Activated CD4-positive, alpha-beta T cell treated with anti-CD3 and anti-CD28 coated beads for 4 hours (primary cell): ENCODE measurements around the gene TRAF5.
"Not testable (repeated sequence)": the region's sequence is repeated elsewhere in the genome, so short reads cannot be mapped to it uniquely, and the experiment has no call there.

Experiments used
- DNase-seq, 2 donors: peaks; one replicate each; pipeline ENCODE4 v3.0.0-alpha.2; 2020

Gene TRAF5

DNA sequence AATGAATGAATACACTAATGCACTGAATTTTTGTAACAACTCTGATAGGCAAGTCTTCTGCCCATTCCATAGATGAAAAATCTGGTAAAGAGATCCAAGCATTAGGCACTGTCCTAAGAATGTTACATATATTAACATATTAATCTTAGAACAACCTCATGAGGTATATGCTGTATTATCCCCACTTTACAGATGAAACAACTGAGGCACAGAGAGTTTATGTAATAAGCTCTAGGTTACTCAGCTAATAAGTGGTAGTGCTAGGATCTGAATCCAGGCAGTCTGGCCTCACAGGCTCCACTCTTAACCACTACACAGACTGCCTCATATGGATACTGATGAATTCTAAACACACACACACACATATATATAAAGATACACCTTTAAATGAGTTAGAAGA lies 52.8 kb downstream of the TRAF5 start:
- DNase-seq, result no peak

DNA sequence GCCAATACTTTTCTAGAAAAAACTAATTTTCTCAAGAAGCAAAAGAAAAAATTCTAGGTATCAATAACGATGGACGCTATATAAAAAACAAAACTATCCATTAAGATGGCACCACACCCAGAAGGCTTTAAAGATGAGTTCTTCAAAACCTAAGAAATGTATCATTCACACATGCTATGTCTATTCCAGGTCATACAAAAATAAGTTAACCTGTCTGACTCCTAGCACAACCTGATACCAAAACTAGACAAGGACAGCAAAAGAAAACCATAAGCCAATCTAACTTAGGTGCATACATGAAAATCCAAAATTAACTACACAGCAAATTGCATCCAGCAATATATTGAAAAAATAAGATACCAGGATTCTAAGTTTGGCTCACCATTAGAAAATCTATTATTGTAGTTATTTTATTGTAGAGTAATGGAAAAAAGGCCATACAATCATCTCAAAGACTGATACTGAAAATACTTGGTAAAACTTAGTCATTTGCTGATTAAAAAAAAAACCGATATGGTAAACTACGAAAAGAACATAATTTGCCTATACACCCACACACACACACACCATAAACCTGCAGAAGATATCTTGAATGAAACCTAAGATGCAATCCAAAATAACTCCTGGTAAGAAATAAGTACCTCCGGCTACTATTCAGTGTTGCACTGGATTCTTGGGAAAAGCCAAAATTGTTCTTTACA lies 55.0 kb downstream of the TRAF5 start:
- DNase-seq, result no peak

DNA sequence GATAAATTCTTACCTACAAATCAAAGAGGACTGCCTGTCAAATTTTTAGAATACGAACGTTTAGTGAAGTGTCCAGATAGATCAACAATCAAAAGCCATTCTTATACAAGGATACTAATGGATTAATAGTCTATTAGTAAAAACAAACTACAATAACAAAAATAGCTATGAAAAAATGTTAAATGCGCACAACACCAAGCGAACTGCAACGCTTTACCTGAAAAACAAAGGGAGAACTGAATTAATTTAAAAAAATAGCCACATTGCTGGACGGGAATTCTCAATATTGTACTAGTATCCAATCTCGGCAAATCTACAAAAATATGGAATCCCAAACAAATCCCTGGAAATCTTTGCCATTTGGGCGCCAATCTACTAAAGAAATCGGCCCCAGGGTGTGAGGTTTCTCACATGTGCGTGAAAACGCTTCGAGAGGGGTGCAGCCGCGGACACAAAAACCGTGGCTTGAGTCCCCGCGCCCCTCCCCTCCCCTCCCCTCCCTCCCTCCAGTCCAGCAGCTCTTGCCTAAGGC lies 55.6 kb downstream of the TRAF5 start:
- no peak for DNase-seq

DNA sequence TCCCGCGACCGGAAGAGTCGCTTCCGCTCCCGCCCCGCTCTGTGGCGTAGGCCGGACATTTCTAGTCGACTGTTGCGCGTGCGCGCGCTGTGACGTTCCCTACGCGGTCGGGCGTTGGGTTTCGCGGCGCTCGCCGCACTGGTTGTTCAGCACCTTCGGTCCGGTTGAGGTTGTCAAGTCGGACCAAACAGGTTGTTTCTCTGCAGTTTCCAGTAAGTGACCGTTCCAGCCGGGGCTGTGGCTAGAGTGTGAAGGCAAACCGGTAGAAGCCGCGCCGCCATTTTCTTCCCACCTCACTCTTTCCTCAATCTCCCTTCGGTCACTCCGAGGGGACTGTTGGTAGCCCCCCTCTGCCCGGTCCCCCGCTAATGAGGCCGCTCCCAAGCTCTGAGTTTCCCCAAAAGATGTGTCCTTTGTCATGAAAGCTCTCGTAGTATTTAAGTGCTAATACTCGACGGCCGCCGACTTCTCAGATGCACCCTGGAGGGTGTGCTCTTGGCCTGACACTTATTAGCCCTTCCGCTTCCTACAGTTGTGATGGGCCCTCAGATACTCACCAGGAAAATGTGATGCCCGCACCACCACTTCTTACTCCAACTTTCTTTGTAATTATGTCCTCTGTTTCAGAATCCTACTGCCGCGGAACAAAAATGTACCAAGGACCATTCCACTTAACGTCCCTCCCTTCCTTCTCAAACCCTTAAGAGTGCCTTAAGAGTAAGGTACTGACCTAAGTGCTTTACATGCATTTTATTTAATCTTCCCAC lies 56.3 kb downstream of the TRAF5 start:
- peak; percentile 73 to 79 for DNase-seq

DNA sequence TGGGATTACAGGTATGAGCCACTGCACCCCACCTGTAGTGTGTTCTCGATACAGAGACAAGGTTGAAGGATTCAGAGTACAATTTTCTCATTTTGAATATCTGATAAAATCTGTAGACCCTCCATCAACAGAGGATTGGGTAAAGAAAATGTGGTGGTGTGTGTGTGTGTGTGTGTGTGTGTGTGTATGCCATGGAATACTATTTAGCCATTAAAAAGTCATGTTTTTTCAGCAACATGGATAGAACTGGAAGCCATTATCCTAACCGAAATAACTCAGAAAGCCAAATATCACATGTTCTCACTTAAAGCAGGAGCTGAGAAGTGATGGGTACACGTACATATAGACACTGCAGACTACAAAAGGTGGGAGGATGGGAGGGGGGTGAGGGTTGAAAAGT lies 57.9 kb downstream of the TRAF5 start:
- no peak for DNase-seq

DNA sequence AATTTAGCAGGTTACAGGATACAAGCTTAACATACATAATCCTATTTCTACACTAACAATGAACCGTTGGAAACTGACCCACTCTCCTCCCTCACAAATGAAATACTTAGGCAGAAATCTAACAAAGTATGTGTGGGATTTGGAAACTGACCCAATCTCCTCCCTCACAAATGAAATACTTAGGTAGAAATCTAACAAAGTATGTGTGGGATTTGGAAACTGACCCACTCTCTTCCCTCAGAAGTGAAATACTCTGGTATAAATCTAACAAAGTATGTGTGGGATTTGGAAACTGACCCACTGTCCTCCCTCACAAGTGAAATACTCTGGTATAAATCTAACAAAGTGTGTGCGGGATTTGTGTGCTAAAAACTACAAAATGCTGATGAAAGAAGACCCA lies 60.3 kb downstream of the TRAF5 start:
- DNase-seq, result no peak

DNA sequence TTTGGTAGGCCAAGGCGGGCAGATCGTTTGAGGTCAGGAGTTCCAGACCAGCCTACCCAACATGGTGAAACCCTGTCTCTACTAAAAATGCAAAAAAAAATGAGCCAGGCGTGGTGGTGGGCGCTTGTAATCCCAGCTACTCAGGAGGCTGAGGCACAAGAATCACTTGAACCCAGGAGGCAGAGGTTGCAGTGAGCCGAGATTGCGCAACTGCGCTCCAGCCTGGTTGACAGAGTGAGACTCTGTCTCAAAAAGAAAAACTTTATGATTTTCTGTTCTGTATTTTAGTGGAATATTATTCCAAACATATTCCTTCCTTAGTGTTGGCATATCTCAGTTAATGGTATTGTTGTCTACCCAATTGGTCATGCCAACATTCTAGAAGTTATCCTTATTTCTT lies 64.2 kb downstream of the TRAF5 start:
- DNase-seq, result not testable (repeated sequence)

DNA sequence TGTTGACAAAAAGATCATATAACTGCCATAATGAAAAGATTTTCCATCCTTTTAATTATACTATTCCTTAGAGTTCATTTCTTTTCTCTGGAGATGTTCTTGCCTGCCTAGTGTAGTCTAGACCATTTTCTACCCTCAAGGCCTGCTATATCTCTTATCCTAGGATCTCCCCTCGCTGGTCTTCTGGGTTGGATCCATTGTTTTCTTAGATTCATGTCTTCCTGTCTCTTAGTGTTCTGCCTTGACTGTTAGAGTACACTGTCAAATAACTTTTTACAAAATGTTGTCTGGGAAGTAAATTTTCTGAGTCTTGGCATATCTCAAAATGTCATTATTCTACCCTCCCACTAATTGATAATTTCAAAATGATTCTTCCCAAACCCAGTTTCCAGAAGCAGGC lies 66.6 kb downstream of the TRAF5 start:
- no peak for DNase-seq

DNA sequence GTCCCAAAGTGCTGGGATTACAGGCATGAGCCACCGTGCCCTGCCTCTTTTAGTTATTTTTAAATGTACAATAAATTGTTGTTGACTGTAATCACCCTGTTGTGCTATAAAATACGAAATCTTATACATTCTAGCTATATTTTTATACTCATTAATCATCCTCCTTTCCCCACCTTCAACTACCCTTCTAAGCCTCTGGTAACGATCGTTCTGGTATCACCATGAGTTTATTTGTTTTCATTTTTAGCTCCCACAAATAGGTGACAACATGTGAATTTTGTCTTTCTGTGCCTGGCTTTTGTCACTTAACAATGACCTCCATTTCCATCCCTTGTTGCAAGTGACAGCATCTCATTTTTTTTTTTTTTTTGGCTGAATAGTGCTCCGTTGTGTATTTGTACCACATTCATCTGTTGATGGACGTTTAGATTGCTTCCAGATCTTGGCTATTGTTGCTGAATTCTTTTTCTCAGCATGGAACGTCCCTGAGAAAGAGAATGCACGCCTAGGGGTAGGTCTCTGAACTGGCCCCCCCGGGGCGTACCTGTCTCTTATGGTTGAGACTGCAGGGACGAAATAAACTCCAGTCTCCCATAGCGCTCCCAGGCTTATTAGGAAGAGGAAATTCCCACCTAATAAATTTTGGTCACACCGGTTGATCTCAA lies 71.8 kb downstream of the TRAF5 start:
- not testable (repeated sequence) for DNase-seq

DNA sequence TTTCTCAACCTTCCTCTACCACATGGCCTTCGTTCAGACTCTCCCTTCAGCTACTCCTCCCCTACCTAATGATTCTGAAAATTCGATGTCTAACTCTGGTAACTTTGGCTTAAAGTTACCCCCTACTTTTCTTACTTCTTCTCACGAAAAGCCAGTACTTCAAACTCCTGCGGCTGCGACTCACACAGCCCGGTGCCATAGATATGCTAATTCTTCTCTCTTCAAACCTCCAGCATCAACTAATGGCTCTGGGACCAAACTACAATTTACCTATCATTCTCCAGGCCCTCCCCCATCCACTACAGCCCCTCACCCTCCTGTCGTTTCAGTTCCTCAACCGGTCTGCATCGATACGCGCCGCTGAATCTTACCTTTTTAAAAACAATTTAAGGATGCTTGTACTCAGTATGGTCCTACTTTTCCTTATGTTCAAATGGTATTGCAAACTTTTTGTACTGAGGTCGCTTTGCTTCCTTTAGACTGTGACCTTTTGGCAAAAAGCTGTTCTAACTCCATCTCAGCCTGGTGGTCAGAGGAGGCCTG lies 73.3 kb downstream of the TRAF5 start:
- not testable (repeated sequence) for DNase-seq

DNA sequence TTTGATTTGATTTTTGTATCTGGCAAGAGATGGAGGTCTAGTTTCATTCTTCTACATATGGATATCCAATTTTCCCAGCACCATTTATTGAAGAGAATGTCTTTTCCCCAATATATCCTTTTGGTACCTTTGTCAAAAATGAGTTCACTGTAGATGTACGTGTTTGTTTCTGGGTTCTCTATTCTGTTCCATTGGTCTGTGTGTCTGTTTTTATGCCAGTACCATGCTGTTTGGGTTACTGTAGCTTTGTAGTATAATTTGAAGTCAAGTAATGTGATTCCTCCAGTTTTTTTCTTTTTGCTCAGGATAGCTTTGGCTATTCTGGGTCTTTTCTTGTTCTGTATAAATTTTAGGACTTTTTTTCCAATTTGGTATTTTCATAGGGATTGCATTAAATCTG lies 75.1 kb downstream of the TRAF5 start:
- not testable (repeated sequence) for DNase-seq

DNA sequence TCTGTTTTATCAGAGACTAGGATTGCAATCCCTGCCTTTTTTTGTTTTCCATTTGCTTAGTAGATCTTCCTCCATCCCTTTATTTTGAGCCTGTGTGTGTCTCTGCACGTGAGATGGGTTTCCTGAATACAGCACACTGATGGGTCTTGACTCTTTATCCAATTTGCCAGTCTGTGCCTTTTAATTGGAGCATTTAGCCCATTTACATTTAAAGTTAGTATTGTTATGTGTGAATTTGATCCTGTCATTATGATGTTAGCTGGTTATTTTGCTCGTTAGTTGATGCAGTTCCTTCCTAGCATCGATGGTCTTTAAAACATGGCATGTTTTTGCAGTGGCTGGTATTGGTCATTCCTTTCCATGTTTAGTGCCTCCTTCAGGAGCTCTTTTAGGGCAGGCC lies 79.5 kb downstream of the TRAF5 start:
- not testable (repeated sequence) for DNase-seq

DNA sequence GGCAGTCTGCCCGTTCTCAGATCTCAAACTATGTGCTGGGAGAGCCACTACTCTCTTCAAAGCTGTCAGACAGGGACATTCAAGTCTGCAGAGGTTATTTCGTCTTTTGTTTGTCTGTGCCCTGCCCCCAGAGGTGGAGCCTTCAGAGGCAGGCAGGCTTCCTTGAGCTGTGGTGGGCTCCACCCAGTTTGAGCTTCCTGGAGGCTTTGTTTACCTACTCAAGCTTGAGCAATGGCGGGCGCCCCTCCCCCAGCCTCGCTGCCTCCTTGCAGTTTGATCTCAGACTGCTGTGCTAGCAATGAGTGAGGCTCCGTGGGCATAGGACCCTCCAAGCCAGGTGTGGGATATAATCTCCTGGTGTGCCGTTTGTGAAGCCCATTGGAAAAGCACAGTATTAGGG lies 81.1 kb downstream of the TRAF5 start:
- not testable (repeated sequence) for DNase-seq

DNA sequence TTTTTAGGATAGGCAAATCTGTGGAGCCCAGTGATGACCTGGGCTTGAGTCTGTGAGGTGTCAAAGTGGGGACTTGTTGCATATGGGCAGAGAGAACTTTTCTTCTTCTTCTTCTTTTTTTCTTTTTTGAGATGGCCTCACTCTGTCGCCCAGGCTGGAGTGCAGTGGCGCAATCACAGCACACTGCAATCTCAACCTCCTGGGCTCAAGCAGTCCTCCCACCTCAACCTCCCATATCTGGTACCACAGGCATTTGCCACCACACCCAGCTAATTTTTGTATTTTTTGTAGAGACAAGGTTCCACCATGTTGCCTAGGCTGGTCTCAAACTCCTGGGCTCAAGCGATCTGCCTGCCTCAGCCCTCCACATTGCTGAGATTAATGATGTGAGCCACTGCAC lies 85.0 kb downstream of the TRAF5 start:
- DNase-seq, result no peak

DNA sequence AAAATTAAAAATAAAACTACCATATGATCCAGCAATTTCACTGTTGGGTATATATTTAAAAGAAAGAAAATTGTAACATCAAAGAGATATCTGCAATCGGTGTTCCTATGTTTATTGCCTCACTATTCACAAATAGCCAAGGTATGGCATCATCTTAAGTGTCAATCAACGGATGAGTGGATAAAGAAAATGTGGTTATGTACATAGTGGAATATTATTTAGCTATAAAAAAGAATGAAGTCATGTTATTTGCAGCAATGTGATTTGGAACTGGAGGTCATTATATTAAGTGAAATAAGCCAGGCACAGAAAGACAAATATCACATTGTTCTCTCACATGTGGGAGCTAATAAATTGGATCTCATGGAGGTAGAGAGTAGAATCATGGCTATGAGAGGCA lies 89.1 kb downstream of the TRAF5 start:
- no peak for DNase-seq

DNA sequence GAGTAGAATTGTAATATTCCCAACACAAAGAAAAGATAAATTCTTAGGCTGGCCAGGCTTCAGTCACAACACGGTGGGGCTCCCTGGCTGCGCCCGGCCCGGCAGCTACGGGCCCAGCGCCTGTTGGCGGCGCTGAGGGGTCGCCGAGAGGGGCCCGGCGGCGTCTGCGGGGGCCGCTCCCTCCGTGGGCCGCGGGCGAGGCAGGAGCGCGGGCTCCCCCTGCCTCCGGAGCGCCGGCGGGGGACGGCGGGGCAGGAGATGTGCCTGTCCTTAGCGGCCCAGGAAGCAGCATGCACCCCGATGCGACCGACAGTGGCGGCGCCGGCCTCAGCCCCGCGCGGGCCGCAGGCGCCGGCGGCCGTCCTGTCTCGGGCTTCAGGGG lies 89.6 kb downstream of the TRAF5 start:
- DNase-seq, result peak; percentile 8 to 43

DNA sequence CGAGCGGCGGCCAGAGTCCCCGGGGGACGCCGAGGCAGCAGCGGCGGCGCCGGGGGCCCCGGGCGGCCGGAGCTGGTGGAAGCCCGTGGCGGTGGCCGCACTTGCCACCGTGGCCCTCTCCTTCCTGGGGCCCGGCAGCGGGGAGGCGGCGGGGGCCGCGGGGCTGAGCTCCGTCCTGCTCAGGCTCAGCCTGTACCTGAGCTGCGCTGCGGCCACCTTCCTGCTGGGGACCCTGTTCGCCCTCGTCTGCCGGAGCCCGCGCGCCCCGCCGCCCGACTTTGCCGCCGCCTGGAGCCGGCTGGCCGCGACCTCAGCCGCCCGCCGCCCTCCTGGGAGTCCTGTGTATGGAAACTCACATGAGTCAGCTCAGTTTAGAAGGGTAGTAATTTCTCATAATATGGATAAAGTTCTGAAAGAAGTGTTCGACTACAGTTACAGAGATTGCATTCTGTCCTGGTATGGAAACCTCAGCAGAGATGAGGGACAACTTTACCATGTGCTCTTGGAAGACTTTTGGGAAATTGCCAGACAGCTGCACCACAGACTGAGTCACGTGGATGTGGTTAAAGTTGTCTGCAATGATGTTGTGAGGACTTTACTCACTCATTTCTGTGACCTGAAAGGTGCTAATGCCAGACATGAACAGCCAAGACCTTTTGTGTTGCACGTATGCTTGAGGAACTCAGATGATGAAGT lies 90.1 kb downstream of the TRAF5 start:
- peak; percentile 41 to 44 for DNase-seq

DNA sequence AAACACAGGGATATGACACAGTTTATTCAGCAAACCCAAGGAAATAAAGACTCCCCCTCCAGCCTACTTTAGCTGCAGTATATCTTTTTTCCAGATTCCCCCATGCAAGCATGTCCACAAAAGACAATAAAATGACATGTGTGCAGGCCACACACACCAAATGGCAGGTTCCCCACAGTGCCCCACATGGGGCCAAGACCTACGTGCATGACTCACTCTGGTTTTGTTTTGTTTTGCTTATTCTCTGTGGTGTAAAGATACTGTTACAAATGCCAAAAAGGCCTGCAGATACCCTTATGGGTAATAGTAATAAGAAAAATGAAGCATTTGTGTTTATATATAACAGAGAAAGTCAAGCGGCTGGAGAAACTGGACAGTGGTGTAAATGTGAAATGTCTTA lies 93.8 kb downstream of the TRAF5 start:
- no peak for DNase-seq

DNA sequence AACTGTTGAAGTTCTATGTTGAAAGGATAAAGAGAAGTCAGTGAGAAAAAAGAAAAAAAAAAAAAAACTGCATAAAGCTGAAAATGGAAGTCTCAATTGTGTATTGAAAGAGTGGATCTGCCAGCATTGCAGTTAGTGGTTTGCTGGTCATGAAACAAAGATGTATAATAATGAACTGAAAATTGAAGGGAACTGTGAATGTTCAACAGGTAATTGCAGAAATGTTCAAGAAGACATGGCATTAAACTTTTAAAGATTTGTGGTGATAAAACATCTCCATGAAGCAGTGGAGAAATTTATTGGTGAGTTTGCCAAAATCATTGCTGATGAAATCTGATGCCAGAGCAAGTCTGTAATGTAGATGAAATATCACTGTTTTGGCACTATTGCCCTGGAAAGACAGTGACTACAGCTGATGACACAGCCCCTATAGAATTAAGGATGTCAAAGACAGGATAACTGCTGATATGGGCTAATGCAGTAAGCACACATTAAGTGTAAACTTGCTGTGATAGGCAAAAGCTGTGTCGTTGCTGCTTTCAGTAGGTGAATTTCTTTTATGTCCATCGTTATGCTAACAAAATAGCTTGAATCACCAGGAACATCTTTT lies 94.3 kb downstream of the TRAF5 start:
- DNase-seq, result no peak

DNA sequence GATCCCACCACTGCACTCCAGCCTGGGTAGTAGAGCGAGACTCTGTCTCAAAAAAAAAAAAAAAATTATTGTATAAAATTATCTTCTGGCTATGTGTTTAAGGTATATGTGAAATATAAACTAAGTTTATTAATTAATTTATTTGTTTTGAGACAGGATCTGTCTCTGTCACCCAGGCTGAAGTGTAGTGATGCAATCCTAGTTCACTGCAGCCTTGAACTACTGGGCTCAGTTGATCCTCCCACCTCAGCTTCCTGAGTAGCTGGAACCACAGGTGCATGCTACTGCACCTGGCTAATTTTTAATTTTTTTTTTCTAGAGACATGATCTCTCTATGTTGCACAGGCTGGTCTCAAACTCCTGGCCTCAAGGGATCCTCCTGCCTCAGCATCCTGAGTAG lies 97.4 kb downstream of the TRAF5 start:
- no peak for DNase-seq
